ENCODE measurements around the gene RALGAPA2.

- TF ChIP-seq CTCF (IDR thresholded peaks at IDR 0.05; ENCODE audit: low read length) (no peak), EZH2 (IDR thresholded peaks at IDR 0.05; ENCODE audit: borderline replicate concordance, low read length) (no peak)
Observed at GRCh38 chr20:20663841-20664240, 48.6 kb downstream of the RALGAPA2 start.

All from OCI-LY1 (cell line).